GM18519 (cell line): ENCODE measurements around the gene SLX4IP.

Experiments
- ATAC-seq: cut with Tn5 transposase; IDR thresholded peaks from one replicate; pipeline ENCODE4 v1.9.1; 2021; ENCODE audit warnings: mild to moderate bottlenecking, moderate library complexity; ENCODE audit not compliant: unreplicated experiment, low FRiP score

SLX4IP gene

GRCh38 chr20:10490257-10490656 lies 55.2 kb downstream of the SLX4IP start:
- no peak for ATAC-seq

GRCh38 chr20:10490706-10491105 lies 55.6 kb downstream of the SLX4IP start:
- ATAC-seq, result no peak

- ATAC-seq, result no peak
Observed at GRCh38 chr20:10492065-10492464, 57.0 kb downstream of the SLX4IP start.

GRCh38 chr20:10492844-10493243 lies 57.7 kb downstream of the SLX4IP start:
- no peak for ATAC-seq

DNA sequence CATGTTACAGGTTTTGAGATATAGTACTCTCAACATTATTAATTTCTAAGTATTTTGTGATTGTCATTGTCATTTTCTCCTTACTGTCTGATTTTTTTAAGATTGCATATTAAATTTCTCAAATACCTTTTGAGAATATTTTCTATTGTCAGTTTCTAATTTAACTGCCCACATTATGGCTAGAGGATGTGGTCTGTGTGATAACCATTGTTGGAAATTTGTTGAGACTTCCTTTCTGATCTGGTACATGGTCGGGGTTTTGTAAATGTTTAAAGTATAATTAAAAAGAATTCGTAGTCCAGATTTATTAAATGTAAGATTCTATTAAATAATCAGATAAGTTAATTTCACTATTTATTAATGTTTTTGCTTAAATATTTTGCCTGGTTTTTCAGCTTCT lies 60.1 kb downstream of the SLX4IP start:
- ATAC-seq, result peak; percentile 61

DNA sequence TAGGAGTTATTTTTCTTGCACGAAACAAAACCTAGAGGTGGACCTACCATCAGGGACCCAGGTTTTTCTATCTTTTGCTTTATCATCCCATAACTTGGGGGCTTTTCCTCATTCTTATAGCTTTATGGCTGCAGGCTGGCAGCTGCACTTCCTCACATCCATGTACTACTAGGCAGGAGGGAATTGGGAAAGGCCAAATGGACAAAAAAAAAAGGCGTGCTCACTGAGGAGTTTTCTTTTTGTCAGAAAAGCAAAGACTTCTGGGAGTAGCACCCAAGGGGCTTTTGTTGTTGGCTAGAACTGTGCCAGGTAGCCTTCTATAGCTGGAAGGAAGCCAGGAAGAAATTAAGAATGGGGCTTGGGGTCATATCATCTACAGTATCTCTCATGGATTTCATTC lies 61.4 kb downstream of the SLX4IP start:
- ATAC-seq, result no peak

DNA sequence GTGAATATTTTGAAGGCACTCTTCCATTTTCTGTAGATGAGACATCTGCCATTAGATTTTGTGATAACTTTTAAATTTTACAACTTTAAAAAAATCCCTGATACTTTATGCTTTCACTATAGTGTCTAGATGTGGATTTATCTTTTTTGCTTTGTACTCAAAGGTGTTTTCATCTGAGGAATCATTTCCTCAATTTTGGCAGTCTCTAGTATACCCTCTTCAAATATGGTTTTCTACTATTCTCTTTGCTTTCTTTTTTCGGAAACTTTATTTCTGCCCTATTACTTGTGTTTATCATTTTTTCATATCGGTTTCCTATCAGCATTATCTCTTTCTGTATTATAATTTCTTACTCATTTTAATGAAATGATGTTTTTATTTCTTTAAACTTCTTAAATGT lies 62.2 kb downstream of the SLX4IP start:
- no peak for ATAC-seq

DNA sequence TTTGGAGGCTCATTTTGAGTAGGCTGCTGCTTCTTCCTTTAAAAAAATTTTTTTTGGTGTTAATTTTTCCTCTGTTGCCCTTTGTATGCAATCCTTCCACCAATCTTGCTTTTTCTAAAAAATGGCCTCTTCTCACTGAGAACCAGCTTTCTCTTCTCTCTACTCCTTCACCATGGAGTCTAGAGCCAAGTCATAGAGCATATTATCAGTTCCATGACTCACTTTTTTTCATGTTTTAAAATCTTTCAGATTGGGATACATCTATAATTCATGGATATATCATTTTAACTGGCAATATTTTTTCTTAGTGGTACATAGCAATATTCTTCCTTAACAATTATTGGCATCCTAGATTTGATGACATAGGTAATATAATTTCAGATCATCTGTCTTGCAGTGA lies 62.7 kb downstream of the SLX4IP start:
- no peak for ATAC-seq

DNA sequence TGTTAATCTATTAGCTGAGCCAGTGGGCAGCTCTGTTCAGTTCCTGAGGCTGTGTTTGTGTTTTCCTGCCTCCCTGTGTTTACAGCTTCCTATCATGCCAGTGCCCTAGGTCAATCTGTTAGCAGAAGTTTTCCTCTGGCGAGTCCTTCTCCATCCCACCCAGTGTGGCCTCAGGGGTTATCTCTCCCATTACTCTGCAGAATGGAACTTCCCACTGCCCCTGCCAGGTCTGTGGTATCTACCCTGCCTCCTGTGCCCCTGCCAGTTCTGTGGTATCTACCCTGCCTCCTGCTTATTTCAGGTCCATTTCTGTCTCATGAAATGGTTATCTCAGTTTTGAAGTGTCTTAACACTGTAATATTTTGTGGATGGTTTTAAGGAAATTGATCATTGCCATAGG lies 63.1 kb downstream of the SLX4IP start:
- no peak for ATAC-seq

GRCh38 chr20:10501402-10501801 lies 66.3 kb downstream of the SLX4IP start:
- ATAC-seq, result no peak

- ATAC-seq, result no peak
Observed at GRCh38 chr20:10502098-10502526, 67.0 kb downstream of the SLX4IP start.

DNA sequence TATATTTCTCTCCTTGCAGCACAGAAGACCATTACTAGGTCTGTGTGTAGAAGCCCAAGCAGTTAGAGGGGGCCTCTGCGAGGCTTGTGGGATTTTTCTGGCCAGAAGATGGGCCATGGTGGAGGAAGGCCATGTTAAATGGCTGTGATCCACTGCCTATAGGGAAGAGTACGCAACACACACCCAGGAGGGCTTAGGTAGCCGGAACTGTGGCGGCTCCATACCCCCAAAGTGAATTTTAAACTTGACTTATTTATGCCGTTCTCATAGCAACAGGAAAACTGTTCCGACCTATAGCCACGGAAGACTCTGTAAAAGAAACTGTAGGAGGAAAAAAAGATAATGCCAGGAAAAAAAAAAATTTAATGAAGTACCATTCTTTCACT lies 69.5 kb downstream of the SLX4IP start:
- ATAC-seq, result no peak

DNA sequence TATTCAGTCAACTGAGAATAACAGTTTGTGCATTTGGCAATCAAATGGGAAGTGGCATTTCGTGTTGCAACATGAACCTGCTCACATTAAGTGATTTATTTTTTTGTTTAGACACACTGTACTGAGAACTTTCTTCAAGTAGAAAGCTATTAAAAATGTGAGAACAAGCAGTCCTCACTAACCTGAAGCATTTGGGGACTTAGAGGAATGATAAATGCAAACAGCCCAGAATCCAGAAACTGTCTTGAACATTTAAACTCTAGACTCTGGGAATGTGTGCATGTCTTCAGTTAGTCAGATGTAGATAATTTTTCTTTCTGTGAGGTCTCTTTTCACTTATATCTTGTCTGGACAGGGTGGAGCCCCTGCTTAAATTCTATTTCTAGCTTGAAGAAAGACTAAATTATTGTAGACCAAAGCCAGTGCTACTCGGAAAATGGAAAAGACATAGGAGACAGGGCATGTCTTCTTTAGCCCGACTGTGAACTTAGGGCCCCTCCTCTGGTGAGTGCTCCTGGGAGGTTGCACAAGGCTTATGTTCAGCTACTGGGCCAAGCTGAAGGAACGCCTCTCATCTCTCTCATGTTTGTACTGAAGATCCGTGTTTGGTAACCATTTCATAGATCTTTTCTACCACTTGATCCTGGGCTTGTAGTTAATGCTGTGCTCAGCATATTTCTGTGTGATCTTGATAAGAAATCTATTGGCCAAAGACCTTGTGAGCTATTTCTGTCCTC lies 70.1 kb downstream of the SLX4IP start:
- no peak for ATAC-seq

DNA sequence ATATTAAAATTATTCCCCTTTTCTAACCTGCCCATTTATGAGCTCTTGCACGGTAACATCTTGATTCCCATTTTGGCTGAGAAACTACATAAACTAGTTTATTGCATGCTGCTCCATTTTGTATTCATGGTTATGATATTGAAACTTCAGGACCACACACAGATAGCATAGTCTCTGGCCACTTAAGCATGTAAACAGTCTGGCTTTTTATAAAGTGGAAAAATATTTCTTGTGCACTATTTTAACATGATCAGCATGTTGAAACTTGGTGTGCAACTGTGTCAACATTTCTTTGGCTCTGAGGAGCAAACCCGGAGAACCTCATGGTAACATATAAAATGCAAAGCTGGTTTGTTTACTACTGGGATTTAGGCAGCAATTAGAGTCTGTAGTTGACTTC lies 70.7 kb downstream of the SLX4IP start:
- ATAC-seq, result no peak

DNA sequence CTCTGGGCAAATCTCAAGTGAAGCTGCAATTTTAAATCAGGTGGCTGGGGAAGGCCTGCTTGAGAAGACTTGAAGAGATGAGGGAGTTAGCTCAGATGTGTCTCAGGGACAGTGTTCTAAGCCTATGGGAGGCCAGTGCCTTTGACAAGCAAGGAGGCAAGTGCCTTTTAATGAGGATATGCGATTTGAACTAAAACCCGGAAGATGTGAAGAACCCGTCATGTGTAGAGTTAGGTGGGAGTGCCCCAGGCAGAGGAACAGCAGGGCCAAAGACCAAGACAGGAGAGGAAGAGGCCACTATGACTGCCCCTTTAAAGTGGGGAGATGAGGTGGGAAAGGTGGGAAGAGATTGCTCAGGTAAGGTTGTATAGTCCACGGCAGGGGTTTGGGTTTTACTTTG lies 71.9 kb downstream of the SLX4IP start:
- ATAC-seq, result no peak

DNA sequence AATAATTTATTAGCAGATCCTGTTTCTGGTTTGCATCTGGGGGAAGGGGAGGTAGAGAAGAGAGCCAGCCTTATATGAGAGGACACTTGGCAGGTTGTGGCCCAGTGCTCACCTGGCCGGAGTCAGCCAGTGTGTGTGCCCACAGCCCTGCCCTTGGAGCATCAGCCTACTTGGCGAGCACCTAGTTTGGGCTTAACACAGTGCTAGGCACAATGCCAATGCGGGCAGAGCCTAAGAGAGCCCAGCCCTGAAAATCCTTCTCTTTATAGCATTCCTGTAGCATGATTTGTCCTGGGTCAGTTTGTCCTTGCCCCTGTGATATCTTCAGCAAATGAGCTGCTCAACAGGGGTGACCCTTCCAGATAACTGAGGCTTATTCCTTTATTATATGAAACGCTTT lies 73.0 kb downstream of the SLX4IP start:
- ATAC-seq, result no peak

- ATAC-seq, result no peak
Observed at GRCh38 chr20:10508468-10509251, 73.6 kb downstream of the SLX4IP start.

DNA sequence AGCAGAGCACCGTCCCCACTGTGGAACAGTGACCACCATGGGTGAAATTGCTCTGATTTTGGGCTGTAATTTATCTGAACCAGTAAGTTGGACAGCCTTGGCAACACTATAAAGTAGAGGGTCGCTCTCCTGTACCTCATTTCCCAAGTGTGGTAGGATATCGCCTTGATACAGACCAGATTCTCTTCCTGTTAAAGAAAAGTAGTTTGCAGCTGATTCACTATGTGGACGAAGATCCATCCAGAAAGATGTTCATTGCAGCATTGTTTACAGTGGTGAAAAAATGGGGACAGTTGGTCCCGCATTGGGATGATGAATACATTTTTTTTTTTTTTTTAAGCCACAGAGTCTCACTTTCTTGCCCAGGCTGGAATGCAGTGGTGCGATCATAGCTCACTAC lies 74.3 kb downstream of the SLX4IP start:
- ATAC-seq, result no peak

GRCh38 chr20:10510216-10510615 lies 75.1 kb downstream of the SLX4IP start:
- ATAC-seq, result no peak

- ATAC-seq, result no peak
Observed at GRCh38 chr20:10511170-10511508, 76.0 kb downstream of the SLX4IP start.

GRCh38 chr20:10511509-10512251 lies 76.6 kb downstream of the SLX4IP start:
- peak; percentile 97 for ATAC-seq
